Sigmoid colon (tissue), 4 donors: ENCODE measurements around the gene FRG2C.
"Not testable (repeated sequence)": the region's sequence is repeated elsewhere in the genome, so short reads cannot be mapped to it uniquely, and the experiment has no call there.

Source experiments
- CTCF ChIP-seq, 4 experiments: fragments of 450-650 bp in 3 of 4; fragments of 200-600 bp in 1 of 4; IDR thresholded peaks; one replicate each; pipeline ENCODE4 v1.5.1; 2016 to 2019; ENCODE audit warnings: antibody characterized with exemption in 4 of 4, mild to moderate bottlenecking in 3 of 4, moderate library complexity in 2 of 4
- POLR2A ChIP-seq, 2 donors: fragments of 450-650 bp; IDR thresholded peaks; one replicate each; pipeline ENCODE4 v1.6.1; 2016; ENCODE audit warnings: antibody characterized with exemption in 2 of 2, mild to moderate bottlenecking in 2 of 2, moderate library complexity in 2 of 2
- POLR2AphosphoS5 ChIP-seq, 4 donors: sonication (generic); formaldehyde crosslinking; IDR thresholded peaks; one replicate each; pipeline ENCODE4 v1.6.1; 2017; ENCODE audit warnings: antibody characterized with exemption in 4 of 4

- not testable (repeated sequence) for TF ChIP-seq CTCF, POLR2A, POLR2AphosphoS5 (IDR thresholded peaks at IDR 0.05)
Observed at GRCh38 chr3:75672140-75672775, 8.1 kb downstream of the FRG2C start.
